ENCODE results near the gene LSM14A. TPM values are rescaled to one million over a fixed set of nuclear protein-coding genes. Genes with fewer than 3 reads are reported as not detected.

Gene LSM14A
- total RNA-seq, 1 donor from 2014 or later = 92.8 TPM

GRCh38 chr19:34179066-34179465 is 6.8 kb downstream of the LSM14A start:
- no peak overlapping the region for H3K27ac ChIP-seq
- peaks cover 84% of the 10 kb centered on the region for H3K4me1 ChIP-seq
- H3K36me3 ChIP-seq = no peaks in the 10 kb centered on the region
- intact Hi-C loops (cut with DNase I) = no loop called here
- no peak for ATAC-seq
- no peaks in the 10 kb centered on the region for H3K9me3 ChIP-seq
- no peak overlapping the region for H3K4me3 ChIP-seq
- TF ChIP-seq CTCF (IDR thresholded peaks at IDR 0.05) = no peak
- H3K27me3 ChIP-seq = no peaks in the 10 kb centered on the region
- DNase-seq = no peak

- Histone ChIP-seq H3K4me1 (peaks cover 84% of the 10 kb centered on the region), H3K27ac (no peak overlapping the region), H3K4me3 (no peak overlapping the region), H3K36me3 (no peaks in the 10 kb centered on the region), H3K9me3 (no peaks in the 10 kb centered on the region), H3K27me3 (no peaks in the 10 kb centered on the region)
- ATAC-seq (no peak), DNase-seq (no peak)
- TF ChIP-seq CTCF (IDR thresholded peaks at IDR 0.05) = no peak
- intact Hi-C loops (cut with DNase I) = no loop called here
These were observed 8.0 kb downstream of the LSM14A start for GRCh38 chr19:34180273-34180672.

- no peak for TF ChIP-seq CTCF (IDR thresholded peaks at IDR 0.05)
- Histone ChIP-seq H3K27ac (no peak overlapping the region), H3K9me3 (no peaks in the 10 kb centered on the region), H3K4me3 (no peak overlapping the region), H3K27me3 (no peaks in the 10 kb centered on the region), H3K4me1 (peaks cover 84% of the 10 kb centered on the region), H3K36me3 (no peaks in the 10 kb centered on the region)
- intact Hi-C loops (cut with DNase I) = no loop called here
- DNase-seq (no peak), ATAC-seq (no peak)
These were observed 8.4 kb downstream of the LSM14A start for GRCh38 chr19:34180709-34181108.

- Histone ChIP-seq H3K9me3 (no peaks in the 10 kb centered on the region), H3K27ac (no peak overlapping the region), H3K4me3 (no peak overlapping the region), H3K36me3 (no peaks in the 10 kb centered on the region), H3K4me1 (peaks cover 84% of the 10 kb centered on the region), H3K27me3 (no peaks in the 10 kb centered on the region)
- intact Hi-C loops (cut with DNase I) = no loop called here
- DNase-seq (no peak), ATAC-seq (peak; percentile 35)
- TF ChIP-seq CTCF (IDR thresholded peaks at IDR 0.05) = no peak
These were observed 9.0 kb downstream of the LSM14A start for GRCh38 chr19:34181111-34181864.

GRCh38 chr19:34182125-34182524 is 9.8 kb downstream of the LSM14A start:
- DNase-seq (no peak), ATAC-seq (no peak)
- H3K27ac ChIP-seq = no peak overlapping the region
- TF ChIP-seq CTCF (IDR thresholded peaks at IDR 0.05) = no peak
- no peaks in the 10 kb centered on the region for H3K27me3 ChIP-seq
- intact Hi-C loops (cut with DNase I) = no loop called here
- no peaks in the 10 kb centered on the region for H3K36me3 ChIP-seq
- H3K4me3 ChIP-seq = no peak overlapping the region
- H3K4me1 ChIP-seq = peaks cover 77% of the 10 kb centered on the region
- H3K9me3 ChIP-seq = no peaks in the 10 kb centered on the region

Data from upper lobe of right lung (tissue), 1 donor.